Posterior vena cava (tissue), 2 donors: Measurements from ENCODE around the gene SERHL2. TPM values are rescaled to one million over a fixed set of nuclear protein-coding genes. Genes with fewer than 3 reads are reported as not detected.
"Not testable (repeated sequence)": the region's sequence is repeated elsewhere in the genome, so short reads cannot be mapped to it uniquely, and the experiment has no call there.

Source experiments
- DNase-seq: peaks from one replicate; pipeline ENCODE4 v3.0.0-alpha.2; 2020; ENCODE audit warnings: low spot score
- intact Hi-C, 2 donors: fragments of 100-400 bp; cut with DNase I; formaldehyde crosslinking; loops; one replicate each; pipeline versions ENCODE4 v1.14.1 to v1.14.2; 2022 to 2023
- total RNA-seq, 2 donors: library from RNA; stranded (reverse); fragmentation: NEBNext Ultra II Directional; extraction: Animal tissue kit (Norgen Biotek cat#: 25700); gene quantifications; one replicate each; pipeline ENCODE4 v1.2.1, GENCODE V29; 2021
- donor health status: DM: yes; HTN: yes; CAD: no.
- donor health status: DM: yes; HTN: yes; CAD: no.

SERHL2 gene
- total RNA-seq, 2 donors from 2014 or later, result 1.3 to 2.0 TPM

DNA sequence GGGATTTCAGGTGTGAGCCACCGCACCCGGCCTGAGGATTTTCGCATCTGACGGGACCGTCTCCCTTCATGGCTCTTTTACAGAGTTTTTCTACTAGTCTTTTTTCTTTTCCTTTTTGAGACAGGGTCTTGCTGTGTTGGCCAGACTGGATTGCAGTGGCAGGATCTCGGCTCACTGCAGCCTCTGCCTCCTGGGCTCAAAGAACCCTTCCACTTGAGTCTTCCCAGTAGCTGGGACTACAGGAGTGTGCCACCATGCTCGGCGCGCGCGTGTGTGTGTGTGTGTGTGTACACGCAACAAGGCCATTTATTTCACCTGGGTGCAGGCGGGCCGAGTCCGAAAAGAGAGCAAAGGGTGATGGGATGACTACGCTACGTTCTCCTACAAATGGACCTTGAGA, 10.9 kb downstream of the SERHL2 start:
- no peak for DNase-seq
- intact Hi-C loops, result no loop called here

DNA sequence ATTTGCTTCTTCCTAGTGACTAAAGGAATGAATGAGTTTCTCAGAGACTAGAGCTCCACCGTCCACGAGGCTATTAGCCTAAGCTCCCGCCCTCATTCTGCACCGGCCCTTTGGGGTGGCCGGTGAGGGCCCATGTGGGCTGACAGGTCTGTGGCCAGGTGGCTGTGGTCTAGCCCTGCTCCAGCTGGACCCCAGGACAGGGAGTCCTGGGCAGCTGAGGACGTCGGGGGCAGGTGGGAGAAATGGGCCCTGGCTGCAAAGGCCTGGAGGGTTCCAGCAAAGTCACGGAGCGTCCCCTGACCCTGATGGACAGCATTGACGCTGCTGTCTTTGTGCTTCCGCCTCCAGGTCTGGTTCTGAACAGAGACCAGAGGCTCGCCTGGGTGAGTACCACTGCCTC, 12.2 kb downstream of the SERHL2 start:
- intact Hi-C loops, result no loop called here
- DNase-seq, result no peak

DNA sequence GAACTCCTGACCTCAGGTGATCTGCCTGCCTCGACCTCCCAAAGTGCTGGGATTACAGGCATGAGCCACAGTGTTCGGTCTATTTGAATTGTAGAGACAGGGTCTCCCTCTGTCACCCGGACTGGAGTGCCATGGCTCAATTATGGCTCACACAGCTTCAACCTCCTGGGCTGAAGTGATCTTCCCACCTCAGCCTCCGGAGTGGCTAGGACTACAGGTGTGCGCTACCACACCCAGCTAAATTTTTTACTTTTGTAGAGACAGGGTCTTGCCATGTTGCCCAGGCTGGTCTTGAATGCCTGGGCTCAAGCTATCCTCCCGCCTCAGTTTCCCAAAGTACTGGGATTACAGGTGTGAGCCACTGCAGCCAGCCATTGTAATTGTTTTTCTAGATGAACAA, 14.2 kb downstream of the SERHL2 start:
- DNase-seq, intact Hi-C loops: not testable (repeated sequence)

DNA sequence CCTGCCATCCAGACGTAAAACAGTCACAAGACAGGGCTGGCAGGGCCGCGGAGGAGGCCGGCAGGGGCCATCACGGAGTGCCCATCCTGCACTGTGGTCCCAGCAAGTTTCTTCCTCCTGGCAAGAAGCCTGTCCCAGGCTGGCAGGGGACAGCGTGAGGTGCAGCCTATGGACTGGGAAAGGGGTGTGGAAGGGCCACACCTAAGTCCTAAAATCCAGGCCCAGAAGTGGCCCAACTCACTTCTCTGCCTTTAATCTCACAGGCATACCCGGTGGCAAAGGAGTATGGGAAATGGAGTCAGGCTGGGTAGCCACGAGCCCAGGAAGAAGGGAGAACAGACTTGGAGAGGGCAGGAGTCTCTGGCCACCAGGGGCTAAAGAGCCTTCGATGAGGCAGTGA, 16.8 kb downstream of the SERHL2 start:
- DNase-seq, intact Hi-C loops: not testable (repeated sequence)

DNA sequence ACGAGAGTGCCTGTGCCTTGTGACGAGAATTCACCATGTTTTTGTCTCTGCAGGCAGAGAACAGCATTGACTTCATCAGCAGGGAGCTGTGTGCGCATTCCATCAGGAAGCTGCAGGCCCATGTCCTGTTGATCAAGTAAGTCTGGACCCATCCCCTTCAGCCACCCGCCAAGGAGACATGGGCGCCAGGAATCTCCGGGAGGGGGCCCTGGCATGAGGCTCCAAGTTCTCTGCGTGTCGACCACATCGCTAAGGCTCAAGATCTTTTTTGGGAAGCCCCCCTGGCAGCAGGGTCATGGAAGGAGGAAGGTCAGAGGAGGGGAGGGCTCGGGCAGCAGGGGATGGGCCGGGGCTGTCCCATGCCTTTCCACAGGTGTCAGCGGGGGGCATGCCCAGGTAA, 17.3 kb downstream of the SERHL2 start:
- DNase-seq, intact Hi-C loops: not testable (repeated sequence)

DNA sequence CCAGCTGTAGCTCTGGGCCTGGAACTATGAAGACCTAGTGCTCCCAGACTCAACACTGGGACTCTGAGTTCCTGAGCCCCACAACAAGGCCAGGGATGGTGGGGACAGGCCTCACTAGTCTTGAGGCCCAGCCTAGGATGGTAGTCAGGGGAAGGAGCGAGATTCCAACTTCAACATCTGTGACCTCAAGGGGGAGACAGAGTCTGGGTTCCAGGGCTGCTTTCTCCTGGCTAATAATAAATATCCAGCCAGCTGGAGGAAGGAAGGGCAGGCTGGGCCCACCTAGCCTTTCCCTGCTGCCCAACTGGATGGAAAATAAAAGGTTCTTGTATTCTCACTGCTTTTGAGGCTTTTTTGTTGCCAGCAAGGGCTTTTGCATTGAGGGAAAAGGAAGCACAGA, 20.3 kb downstream of the SERHL2 start:
- intact Hi-C loops, DNase-seq: not testable (repeated sequence)

DNA sequence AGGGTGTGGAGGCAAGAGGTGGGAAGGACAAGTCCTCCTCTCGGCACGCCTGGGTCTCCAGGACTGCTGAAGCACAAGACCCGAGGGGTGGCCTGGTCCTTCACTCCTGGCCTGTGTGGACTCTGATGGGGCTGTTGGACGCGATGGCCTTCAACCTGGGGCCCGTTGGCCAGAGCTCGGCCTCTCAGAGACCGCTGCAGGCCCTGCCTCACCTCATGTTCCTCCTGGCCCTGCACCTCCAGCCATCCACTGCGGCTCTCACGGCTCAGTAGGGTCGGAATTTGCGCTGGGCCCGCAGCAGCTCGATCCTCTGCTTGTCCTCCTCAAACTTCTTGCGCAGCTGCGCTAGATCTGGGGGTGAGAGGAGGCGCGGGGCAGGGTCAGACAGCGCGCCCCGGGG, 20.7 kb downstream of the SERHL2 start:
- intact Hi-C loops, result not testable (repeated sequence)

DNA sequence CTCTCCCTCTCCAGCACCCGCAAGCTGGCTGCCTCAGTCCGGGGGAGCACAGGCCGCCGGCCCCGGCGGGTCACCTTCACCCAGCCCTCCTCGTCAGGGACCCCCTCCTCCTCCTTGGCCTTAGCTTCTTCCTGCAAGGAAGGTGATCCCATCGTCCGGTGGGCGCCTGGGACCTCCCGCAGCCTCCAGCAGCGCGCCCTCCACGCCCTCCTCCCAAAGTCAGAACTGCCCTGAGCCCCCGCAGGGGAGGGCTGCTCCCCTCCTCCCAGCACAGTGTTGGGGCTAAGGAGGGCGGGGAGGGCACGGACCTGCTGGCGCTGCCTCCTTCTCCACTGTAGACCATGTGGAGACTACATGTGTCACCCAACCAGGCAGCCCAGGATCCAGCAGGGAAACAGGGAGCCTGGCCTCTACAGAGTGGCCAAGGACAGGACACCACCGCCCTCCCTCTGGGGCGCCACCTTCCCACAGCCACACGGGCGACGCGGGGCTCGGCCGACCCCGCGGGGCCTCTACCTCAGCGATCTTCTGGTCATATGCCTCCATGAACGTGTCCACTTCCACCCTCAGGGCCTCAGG, 22.3 kb downstream of the SERHL2 start:
- DNase-seq, intact Hi-C loops: not testable (repeated sequence)

More for the DNA sequence above, 20.7 kb downstream of the SERHL2 start:
- DNase-seq, result not testable (repeated sequence)

DNA sequence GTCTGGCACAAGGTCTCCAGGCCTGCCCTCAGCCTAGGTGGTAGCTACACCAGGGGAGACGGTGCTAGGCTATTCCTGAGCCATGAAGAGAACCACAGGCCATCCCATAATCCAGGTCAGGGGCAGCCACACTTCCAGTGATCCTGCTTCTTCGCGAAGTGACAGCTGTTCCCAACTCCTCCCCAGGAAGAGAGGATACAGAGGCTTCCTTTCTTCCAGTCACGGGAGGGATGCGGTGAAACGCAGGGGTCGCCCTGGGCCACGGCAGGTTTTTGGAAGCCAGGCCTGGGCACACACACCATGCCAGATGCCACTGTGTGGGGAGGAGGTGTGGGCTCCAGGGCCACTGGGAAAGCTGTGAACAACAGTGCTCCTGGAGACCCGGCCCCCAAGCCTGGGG, 23.4 kb downstream of the SERHL2 start:
- intact Hi-C loops, result not testable (repeated sequence)

DNA sequence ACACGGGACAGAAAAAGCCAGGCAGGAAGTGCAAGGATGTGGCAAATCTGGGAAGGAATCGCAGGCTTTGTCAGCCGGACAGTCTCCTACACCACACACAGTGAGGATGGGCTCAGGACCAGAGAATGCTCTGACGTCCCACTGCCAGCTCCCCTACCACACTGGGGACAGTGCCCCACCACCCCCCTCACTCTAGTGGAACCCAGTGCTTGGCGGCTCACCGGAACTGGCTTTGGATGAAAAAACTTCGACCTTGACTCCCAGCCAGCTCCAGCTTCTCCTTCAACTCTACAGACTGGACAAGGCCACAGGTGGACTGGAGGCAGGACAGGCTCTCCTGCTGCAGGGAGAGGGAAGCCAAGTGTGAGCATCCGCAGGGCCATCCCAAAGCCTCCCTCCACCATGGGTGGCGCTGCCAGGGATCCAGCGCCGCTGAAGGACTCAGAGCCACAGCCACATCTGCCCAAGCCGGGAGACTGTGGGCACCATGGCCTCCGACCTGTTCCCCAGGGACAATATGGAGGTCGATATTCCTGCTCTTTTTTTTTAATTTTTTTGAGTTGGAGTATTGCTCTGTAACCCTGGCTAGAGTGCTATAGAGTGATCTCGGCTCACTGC, 24.0 kb downstream of the SERHL2 start:
- intact Hi-C loops, result no loop called here
- DNase-seq, result no peak

More for the DNA sequence above, 23.4 kb downstream of the SERHL2 start:
- DNase-seq, result not testable (repeated sequence)

DNA sequence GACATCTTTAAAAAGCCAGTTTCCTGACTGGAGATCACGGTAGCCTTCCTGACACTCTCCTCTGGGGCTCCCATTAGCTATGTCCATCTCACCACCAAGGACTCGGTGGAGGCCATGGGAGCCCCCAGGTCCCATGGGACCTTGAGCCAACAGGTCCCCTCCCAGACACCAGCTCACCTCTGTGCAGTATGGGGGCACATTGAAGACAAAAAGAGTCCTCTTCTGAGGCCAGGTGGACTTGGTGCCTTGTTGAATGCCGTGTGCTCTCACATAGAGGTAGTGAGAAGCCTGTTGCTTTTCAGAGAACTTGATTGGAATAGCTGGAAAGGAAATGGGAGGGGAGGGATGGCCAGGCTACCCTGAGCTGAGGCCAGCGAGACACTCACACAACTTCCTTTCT, 26.3 kb downstream of the SERHL2 start:
- intact Hi-C loops, DNase-seq: not testable (repeated sequence)

DNA sequence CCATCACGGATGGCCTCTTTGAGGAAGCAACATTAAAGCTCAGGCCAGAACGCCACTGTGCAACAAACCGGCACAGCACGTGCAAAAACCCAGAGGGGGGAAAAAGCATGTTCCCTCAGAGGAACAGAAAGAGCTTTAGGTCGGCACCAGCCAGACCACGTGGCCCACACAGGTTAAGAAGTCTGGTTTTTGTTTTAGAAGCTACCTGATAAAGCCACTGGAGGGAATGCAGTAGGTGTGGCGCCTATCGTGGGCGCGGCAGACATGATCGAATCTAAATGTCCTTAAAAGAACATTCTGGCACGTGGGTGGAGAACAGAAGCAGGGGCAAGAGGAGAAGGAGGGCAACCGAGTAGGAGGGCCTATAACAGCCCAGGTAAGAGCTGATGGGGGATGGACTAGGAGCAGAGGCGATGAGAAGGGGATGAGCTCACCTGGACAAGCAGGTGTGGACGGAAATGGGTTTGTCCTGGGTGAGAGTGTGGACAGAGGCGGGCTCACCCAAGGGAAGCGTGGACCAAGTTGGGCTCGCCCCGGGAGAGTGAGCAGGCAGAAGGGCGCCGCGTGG, 27.5 kb downstream of the SERHL2 start:
- DNase-seq, intact Hi-C loops: not testable (repeated sequence)

DNA sequence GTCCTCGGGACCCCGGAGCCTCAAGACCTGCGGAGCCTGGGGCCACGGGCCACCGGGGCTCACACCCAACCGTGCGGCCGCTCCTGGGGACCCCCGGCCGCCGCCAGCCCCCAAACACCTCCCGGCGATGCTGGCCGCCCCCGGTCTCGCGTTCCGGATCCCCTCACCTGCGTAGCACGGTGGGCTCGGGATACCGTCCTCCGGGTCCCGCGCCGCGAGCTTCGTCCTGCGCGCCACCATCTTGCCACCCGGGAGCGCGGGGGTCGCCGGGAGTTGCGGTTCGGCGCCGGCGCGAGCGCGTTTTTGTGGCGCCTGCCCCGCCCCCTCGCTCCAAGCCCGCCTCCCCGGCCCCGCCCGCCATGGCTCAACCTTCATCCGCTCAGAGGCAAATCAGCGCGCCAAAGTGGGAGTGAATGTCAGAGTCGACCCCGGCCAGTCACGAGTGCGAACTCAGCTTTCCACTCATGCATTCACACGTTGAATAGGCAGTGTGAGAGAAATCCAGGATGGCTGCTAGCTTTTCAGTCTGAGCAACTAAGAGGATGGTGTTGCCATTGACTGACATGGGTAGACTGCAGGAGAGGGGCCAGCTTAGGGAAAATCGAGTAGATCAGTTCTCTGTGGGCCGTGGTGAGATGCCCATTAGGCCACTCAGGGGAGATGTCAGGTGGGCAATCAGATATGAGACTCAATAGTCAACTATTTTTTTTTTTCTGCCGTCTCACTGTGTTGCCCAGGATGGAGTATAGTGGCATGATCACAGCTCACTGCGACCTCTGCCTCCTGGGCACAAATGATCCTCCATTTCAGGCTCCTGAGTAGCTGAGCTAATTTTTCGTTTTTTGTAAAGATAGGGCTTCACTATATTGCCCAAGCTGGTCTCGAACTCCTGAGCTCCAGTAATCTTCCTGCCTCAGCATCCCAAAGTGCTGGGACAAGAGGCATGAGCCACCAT, 28.3 kb downstream of the SERHL2 start:
- DNase-seq, result peak; percentile 94
- intact Hi-C loops, result no loop called here

DNA sequence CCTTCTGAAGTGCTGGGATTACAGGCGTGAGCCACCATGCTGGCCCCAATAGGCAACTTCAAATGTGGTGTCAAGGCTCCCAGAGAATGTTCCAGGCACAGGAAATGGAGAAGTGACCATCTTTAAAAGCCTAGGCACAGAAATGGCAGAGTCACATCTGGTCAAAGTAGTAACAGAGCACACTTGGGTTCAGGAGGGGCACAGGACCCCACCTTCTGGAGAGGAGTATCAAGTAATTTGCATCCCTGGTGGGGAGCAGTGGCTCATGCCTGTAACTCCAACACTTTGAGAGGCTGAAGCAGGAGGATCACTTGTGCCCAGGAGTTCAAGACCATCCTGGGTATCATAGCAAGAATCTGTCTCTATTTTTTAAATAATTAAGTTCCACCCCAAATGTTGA, 29.2 kb downstream of the SERHL2 start:
- no peak for DNase-seq
- intact Hi-C loops, result no loop called here

DNA sequence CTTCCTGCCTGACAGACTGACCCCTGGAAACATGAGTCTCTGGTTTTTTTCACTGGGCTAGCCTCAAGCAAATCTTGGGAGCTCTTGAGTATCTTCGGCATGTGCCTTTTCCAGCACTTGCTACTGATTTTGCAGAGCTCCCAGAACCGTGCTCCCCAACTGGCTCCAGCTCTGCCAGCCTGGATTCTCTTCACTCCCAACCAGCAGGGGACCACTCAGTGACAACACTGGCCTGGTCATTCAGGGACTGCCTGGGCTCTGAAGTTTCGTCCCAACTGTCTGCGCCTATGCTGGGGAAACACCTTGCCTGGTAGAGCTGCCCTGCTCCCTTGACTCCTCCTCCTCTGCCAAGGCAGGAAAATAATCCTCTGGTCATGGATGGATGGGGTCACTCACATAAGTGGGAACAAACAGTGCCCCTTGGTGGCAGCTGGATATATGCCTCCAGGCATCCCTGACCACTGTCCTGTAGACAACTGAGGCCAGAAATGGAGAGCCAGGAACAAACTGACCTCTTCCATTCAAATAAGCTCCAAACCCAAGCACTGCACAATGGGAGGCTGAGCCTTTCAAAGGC, 30.7 kb downstream of the SERHL2 start:
- DNase-seq, result no peak
- intact Hi-C loops, result no loop called here

DNA sequence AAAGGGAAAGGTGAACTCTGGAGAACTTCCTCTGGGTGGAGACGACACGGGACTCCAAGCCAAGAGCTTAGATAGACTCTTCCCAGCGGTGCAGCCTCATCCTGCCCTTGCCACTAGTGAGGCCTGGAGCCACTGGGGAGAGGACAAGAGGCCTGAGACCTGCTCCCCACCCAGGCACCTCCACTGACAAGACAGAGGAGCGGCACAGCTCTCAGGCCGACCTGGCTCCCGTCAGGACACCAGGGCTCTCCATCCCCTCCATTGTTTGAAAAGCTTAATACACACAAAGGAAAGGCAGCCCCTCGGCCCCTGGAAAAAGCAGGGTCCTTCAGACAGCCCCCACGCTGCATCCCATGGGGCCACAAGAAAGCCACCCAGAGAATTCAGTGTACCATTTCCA, 31.3 kb downstream of the SERHL2 start:
- DNase-seq, result no peak
- intact Hi-C loops, result no loop called here

DNA sequence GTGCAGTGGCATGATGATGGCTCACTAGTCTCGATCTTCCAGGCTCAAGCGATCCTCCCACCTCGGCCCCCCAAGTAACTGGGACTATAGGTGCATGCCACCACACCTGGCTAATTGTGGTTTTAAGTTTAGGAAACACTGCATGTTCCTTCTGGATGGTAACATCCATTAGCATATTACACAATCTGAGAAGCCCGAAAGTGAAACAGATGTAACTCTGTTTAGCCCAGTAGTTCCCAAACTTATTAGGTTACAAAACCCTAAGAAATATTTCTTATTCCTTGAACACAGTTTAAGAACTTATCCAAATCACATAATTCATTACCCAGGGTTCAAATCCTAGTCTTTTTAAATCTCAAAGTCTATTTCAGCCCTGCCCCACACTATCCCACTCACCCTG, 32.6 kb downstream of the SERHL2 start:
- intact Hi-C loops, result no loop called here
- DNase-seq, result no peak

DNA sequence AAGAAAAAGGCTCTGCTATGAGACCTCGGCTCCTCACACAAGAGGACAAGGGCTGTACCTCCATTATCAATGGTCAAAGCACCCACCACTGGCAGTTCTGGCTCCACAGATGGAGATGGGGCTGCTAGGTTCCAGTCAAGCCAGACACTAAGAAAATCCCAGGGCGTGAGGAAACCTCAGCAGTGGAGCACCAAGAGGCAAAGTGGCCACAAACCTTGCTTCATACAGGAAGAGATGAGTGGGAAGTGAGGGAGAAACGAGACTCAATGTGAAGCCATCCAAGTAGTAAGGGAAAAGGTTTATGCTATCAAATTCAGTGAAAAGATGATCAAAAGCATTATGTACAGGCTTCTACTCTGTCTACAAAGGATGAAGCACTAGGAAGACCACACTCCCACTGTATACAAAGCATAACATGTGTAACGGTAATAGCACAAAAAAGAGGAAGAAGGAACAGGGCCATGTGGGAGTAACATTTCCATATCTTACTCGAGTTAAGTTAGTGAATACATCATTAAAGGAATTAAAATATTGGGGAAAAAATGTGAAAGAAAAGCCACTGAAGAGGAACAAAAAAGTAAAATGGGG, 33.9 kb downstream of the SERHL2 start:
- intact Hi-C loops, result no loop called here
- DNase-seq, result no peak

DNA sequence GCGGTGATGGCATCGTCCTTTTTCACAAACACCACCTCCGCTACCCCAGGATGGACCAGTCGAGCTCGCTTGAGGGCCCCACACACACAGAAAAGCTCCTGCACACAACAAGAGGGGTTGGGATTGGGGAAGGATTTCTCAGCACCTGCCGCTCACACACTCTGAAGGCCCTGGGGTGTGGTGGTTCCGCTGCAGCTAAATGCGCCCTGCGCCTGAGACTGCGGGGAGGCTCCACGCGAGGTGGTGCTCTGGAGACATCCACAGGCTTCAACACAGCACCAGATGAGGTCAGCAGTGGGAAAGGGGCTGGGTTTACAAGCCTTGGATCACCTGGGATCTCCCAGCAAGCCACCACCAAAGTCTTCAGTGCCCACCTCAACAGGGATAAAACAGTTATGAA, 38.2 kb downstream of the SERHL2 start:
- intact Hi-C loops, result no loop called here
- no peak for DNase-seq
